AG04450 (cell line): ENCODE data around the gene RUNDC1. TPM values are rescaled to one million over a fixed set of nuclear protein-coding genes. Genes with fewer than 3 reads are reported as not detected.
A peak's percentile ranks its signal among the peaks of the same experiment; 100 is the strongest.

Experiments
- CTCF ChIA-PET: fragments of 300-600, 350-600 bp; formaldehyde crosslinking; extraction: SDS; loops from one replicate; lab custom pipeline; 2022; ENCODE audit warnings: antibody characterized with exemption, inconsistent platforms; lab: Charles Lee
- POLR2A ChIA-PET: fragments of 350-600 bp; formaldehyde crosslinking; extraction: SDS; loops from one replicate; lab custom pipeline; 2021; ENCODE audit warnings: antibody characterized with exemption, inconsistent platforms; lab: Yijun Ruan, JAX
- DNase-seq: peaks from one replicate; pipeline ENCODE4 v3.0.0-alpha.2; 2011; ENCODE audit warnings: low read depth, low spot score
- H3K27ac ChIP-seq: one replicate; pipeline ENCODE4 v1.5.1; 2012; ENCODE audit warnings: low read depth, low read length, control low read depth
- H3K27me3 ChIP-seq: one replicate; pipeline ENCODE4 v1.6.0; 2012; ENCODE audit warnings: low read length; ENCODE audit not compliant: control insufficient read depth, insufficient read depth
- H3K4me3 ChIP-seq: 2 replicates; pipeline ENCODE4 v1.5.1; 2011; ENCODE audit warnings: mild to moderate bottlenecking, low read depth, low read length, control low read depth
- H3K9me3 ChIP-seq: 2 replicates; pipeline ENCODE4 v1.5.1; 2012; ENCODE audit warnings: low read length; ENCODE audit not compliant: control insufficient read depth, insufficient read depth
- CTCF ChIP-seq: IDR thresholded peaks from 2 replicates; pipeline ENCODE4 v1.5.1; 2011; ENCODE audit warnings: low read depth, low read length, control low read depth, inconsistent platforms
- polyA plus RNA-seq: library from polyadenylated mRNA; depleted of rRNA; stranded (reverse); fragments of >200 nt; gene quantifications from 2 replicates; pipeline ENCODE4 v1.2.3, GENCODE V29; 2011

The RUNDC1 gene
- polyA plus RNA-seq, 1 experiment: 9.4 TPM

- H3K9me3 ChIP-seq: no peaks in the 10 kb centered on the region; the same call in 1 of the 2 replicates
Observed at GRCh38 chr17:43020030-43020621, 39.8 kb downstream of the RUNDC1 start.

GRCh38 chr17:43020789-43021740 is 40.7 kb downstream of the RUNDC1 start:
- Histone ChIP-seq H3K4me3 (peak overlapping the region; percentile 97), H3K27me3 (peaks cover 2% of the 10 kb centered on the region), H3K9me3 (no peaks in the 10 kb centered on the region; the same call in 1 of the 2 replicates), H3K27ac (peak overlapping the region; percentile 78)
- ChIA-PET CTCF (no interaction called here), POLR2A (interaction anchor here (0.5 to 2.3 kb wide), 7 partner anchors 14 to 485 kb away, joined by 3 to 12 read pairs (median 4); partner anchors contain the start of genes IFI35, NBR1 and RPL27)
- TF ChIP-seq CTCF: no peak
- DNase-seq: no peak

More at GRCh38 chr17:43020030-43020621, 39.8 kb downstream of the RUNDC1 start:
- DNase-seq: no peak
- POLR2A ChIA-PET: interaction anchor here (0.5 to 0.8 kb wide), 3 partner anchors 22 to 152 kb away, joined by 3 to 4 read pairs (median 3); partner anchors contain the start of gene RPL27
- no peak for TF ChIP-seq CTCF
- Histone ChIP-seq H3K27ac (peak overlapping the region; percentile 11), H3K27me3 (no peaks in the 10 kb centered on the region), H3K4me3 (peak overlapping the region; percentile 10)
- CTCF ChIA-PET: no interaction called here

GRCh38 chr17:43021741-43022512 is 41.6 kb downstream of the RUNDC1 start, which contains the start of gene VAT1:
VAT1 (minus strand) TSS chr17:43022385; CDS start chr17:43022322, 63 bp downstream.
- peaks cover 3% of the 10 kb centered on the region for H3K27me3 ChIP-seq
- CTCF ChIA-PET: interaction anchor here (0.6 kb wide), 1 partner anchor 188 kb away, joined by 5 read pairs; no protein-coding TSS in a partner anchor
- peak within 1 kb of the TSS; percentile 97 for H3K4me3 ChIP-seq
- DNase-seq: no peak
- H3K27ac ChIP-seq: peak within 1 kb of the TSS; percentile 78
- H3K9me3 ChIP-seq: no peaks in the 10 kb centered on the region; the same call in 1 of the 2 replicates
- no peak for TF ChIP-seq CTCF
- POLR2A ChIA-PET: interaction anchor here (0.7 to 2.3 kb wide), 7 partner anchors 13 to 486 kb away, joined by 4 to 12 read pairs (median 6); partner anchors contain the start of genes IFI35, NBR1 and RPL27

GRCh38 chr17:43024407-43025289 is 44.3 kb downstream of the RUNDC1 start, which contains the start of gene RND2:
RND2 (plus strand) TSS chr17:43025231; CDS start chr17:43025348, 117 bp downstream.
- Histone ChIP-seq H3K9me3 (no peaks in the 10 kb centered on the region; the same call in 1 of the 2 replicates), H3K4me3 (peak within 1 kb of the TSS; percentile 72), H3K27me3 (peaks cover 4% of the 10 kb centered on the region), H3K27ac (peak within 1 kb of the TSS; percentile 33)
- TF ChIP-seq CTCF: peak; percentile 87
- CTCF ChIA-PET: interaction anchor here (0.6 to 1.7 kb wide), 15 partner anchors 10 to 344 kb away, joined by 3 to 13 read pairs (median 4); partner anchors contain the start of genes IFI35, NBR1 and TMEM106A
- DNase-seq: peak; percentile 84
- POLR2A ChIA-PET: interaction anchor here (0.9 to 3.5 kb wide), 7 partner anchors 27 to 291 kb away, joined by 3 to 22 read pairs (median 5); partner anchors contain the start of genes BRCA1, NBR1, RPL27 and TMEM106A
